ENCODE measurements around the gene NCAN. TPM values are rescaled to one million over a fixed set of nuclear protein-coding genes. Genes with fewer than 3 reads are reported as not detected.

Gene NCAN
- total RNA-seq, 3 donors from 2014 or later (not counting 1 experiment from before 2014, with no cell fraction given), result not detected

GRCh38 chr19:19257836-19258588, 46.3 kb downstream of the NCAN start:
- ATAC-seq (no peak), DNase-seq (no peak)
- WGBS (ENCODE audit: insufficient coverage), result 72% methylated on average over 72 of the region's 72 CpGs
- Mint-ChIP-seq H3K36me3 (no peaks in the 10 kb centered on the region), H3K27me3 (ENCODE audit: low read depth in 2 of 2) (peaks cover 31 to 43% of the 10 kb centered on the region in 2 donors), H3K9me3 (no peaks in the 10 kb centered on the region), H3K27ac (no peak overlapping the region), H3K4me1 (peaks cover 0 to 8% of the 10 kb centered on the region in 2 donors), H3K4me3 (no peak overlapping the region)
- TF ChIP-seq CTCF (IDR thresholded peaks at IDR 0.05), result no peak
- Histone ChIP-seq H3K4me1 (ENCODE audit: control insufficient read depth, insufficient read depth, low read length) (peaks cover 11% of the 10 kb centered on the region), H3K36me3 (ENCODE audit: control insufficient read depth, insufficient read depth, low read length) (no peaks in the 10 kb centered on the region), H3K27me3 (ENCODE audit: control insufficient read depth, insufficient read depth, low read length) (peaks cover 13% of the 10 kb centered on the region), H3K27ac (ENCODE audit: low read length) (no peak overlapping the region), H3K9me3 (ENCODE audit: control insufficient read depth, insufficient read depth, low read length) (no peaks in the 10 kb centered on the region), H3K4me3 (ENCODE audit: low read length) (no peak overlapping the region)
- intact Hi-C loops (cut with micrococcal nuclease), result no loop called here

GRCh38 chr19:19258589-19259338, 47.0 kb downstream of the NCAN start:
- ATAC-seq (no peak), DNase-seq (no peak)
- Histone ChIP-seq H3K27me3 (ENCODE audit: control insufficient read depth, insufficient read depth, low read length) (peaks cover 14% of the 10 kb centered on the region), H3K4me1 (ENCODE audit: control insufficient read depth, insufficient read depth, low read length) (peaks cover 11% of the 10 kb centered on the region), H3K36me3 (ENCODE audit: control insufficient read depth, insufficient read depth, low read length) (no peaks in the 10 kb centered on the region), H3K4me3 (ENCODE audit: low read length) (no peak overlapping the region), H3K27ac (ENCODE audit: low read length) (no peak overlapping the region), H3K9me3 (ENCODE audit: control insufficient read depth, insufficient read depth, low read length) (no peaks in the 10 kb centered on the region)
- no peak overlapping the region for H3K27ac Mint-ChIP-seq
- 93% methylated on average over 41 of the region's 41 CpGs for WGBS (ENCODE audit: insufficient coverage)
- peaks cover 0 to 8% of the 10 kb centered on the region in 2 donors for H3K4me1 Mint-ChIP-seq
- no peaks in the 10 kb centered on the region for H3K9me3 Mint-ChIP-seq
- intact Hi-C loops (cut with micrococcal nuclease), result no loop called here
- no peak overlapping the region for H3K4me3 Mint-ChIP-seq
- peaks cover 31 to 49% of the 10 kb centered on the region in 2 donors for H3K27me3 Mint-ChIP-seq (ENCODE audit: low read depth in 2 of 2)
- H3K36me3 Mint-ChIP-seq, result no peaks in the 10 kb centered on the region
- TF ChIP-seq CTCF (IDR thresholded peaks at IDR 0.05), result no peak

GRCh38 chr19:19259741-19260140, 48.0 kb downstream of the NCAN start:
- Mint-ChIP-seq H3K4me1 (peaks cover 0 to 8% of the 10 kb centered on the region in 2 donors), H3K4me3 (no peak overlapping the region), H3K36me3 (no peaks in the 10 kb centered on the region), H3K27me3 (ENCODE audit: low read depth in 2 of 2) (peaks cover 31 to 58% of the 10 kb centered on the region in 2 donors), H3K9me3 (no peaks in the 10 kb centered on the region), H3K27ac (no peak overlapping the region)
- peaks cover 11% of the 10 kb centered on the region for H3K4me1 ChIP-seq (ENCODE audit: control insufficient read depth, insufficient read depth, low read length)
- H3K9me3 ChIP-seq (ENCODE audit: control insufficient read depth, insufficient read depth, low read length), result no peaks in the 10 kb centered on the region
- no peak overlapping the region for H3K4me3 ChIP-seq (ENCODE audit: low read length)
- no peaks in the 10 kb centered on the region for H3K36me3 ChIP-seq (ENCODE audit: control insufficient read depth, insufficient read depth, low read length)
- H3K27ac ChIP-seq (ENCODE audit: low read length), result no peak overlapping the region
- intact Hi-C loops (cut with micrococcal nuclease), result no loop called here
- ATAC-seq (no peak), DNase-seq (no peak)
- H3K27me3 ChIP-seq (ENCODE audit: control insufficient read depth, insufficient read depth, low read length), result peaks cover 14% of the 10 kb centered on the region
- no peak for TF ChIP-seq CTCF (IDR thresholded peaks at IDR 0.05)
- 93% methylated on average over 2 of the region's 2 CpGs for WGBS (ENCODE audit: insufficient coverage)

Measured in natural killer cell (primary cell).